DOHH2 (cell line): Measurements from ENCODE around the gene PRR30.

Experiments
- H3F3A ChIP-seq: fragments of 200-600 bp; sonication (generic), shearing (Covaris generic); 2 replicates; pipeline ENCODE4 v1.6.0; 2016; ENCODE audit warnings: antibody characterized with exemption, mild to moderate bottlenecking; ENCODE audit not compliant: control insufficient read depth, insufficient read depth
- H3K27ac ChIP-seq: fragments of 200-600 bp; sonication (generic); 2 replicates; pipeline ENCODE4 v1.5.1; 2014; ENCODE audit warnings: low read depth, mild to moderate bottlenecking, low read length, moderate library complexity
- H3K27me3 ChIP-seq: fragments of 200-600 bp; sonication (generic); 2 replicates; pipeline ENCODE4 v1.6.1; 2014; ENCODE audit warnings: mild to moderate bottlenecking, low read length, mixed read lengths; ENCODE audit not compliant: control insufficient read depth
- H3K36me3 ChIP-seq: fragments of 200-600 bp; sonication (generic); 2 replicates; pipeline ENCODE4 v1.6.1; 2014; ENCODE audit warnings: mild to moderate bottlenecking, low read length, moderate library complexity, mixed read lengths; ENCODE audit not compliant: control insufficient read depth
- H3K4me1 ChIP-seq: fragments of 200-600 bp; sonication (generic); 2 replicates; pipeline ENCODE4 v1.6.1; 2014; ENCODE audit warnings: mild to moderate bottlenecking, low read length, mixed read lengths; ENCODE audit not compliant: control insufficient read depth
- H3K4me2 ChIP-seq: fragments of 200-600 bp; sonication (generic); 2 replicates; pipeline ENCODE4 v1.6.0; 2014; ENCODE audit warnings: mild to moderate bottlenecking, low read length, moderate library complexity
- H3K4me3 ChIP-seq: fragments of 200-600 bp; sonication (generic); 2 replicates; pipeline ENCODE4 v1.5.1; 2014; ENCODE audit warnings: mild to moderate bottlenecking, low read length, mixed read lengths
- H3K79me2 ChIP-seq: fragments of 200-600 bp; sonication (generic); 2 replicates; pipeline ENCODE4 v1.6.1; 2014; ENCODE audit warnings: mild to moderate bottlenecking, low read length, mixed read lengths; ENCODE audit not compliant: control insufficient read depth
- H3K9me2 ChIP-seq: fragments of 200-600 bp; sonication (generic); replicated peaks from 2 replicates; pipeline ENCODE4 v1.6.1; 2014; ENCODE audit warnings: mild to moderate bottlenecking, low read length, mixed read lengths; ENCODE audit not compliant: control insufficient read depth
- H3K9me3 ChIP-seq: fragments of 200-600 bp; sonication (generic); 2 replicates; pipeline ENCODE4 v1.6.1; 2014; ENCODE audit warnings: antibody characterized with exemption, low read length, mixed read lengths; ENCODE audit not compliant: control insufficient read depth, insufficient read depth
- H4K20me1 ChIP-seq: fragments of 200-600 bp; sonication (generic); 2 replicates; pipeline ENCODE4 v1.6.0; 2014; ENCODE audit warnings: low read depth, mild to moderate bottlenecking, antibody characterized with exemption, low read length, moderate library complexity; ENCODE audit not compliant: control insufficient read depth, insufficient read depth
- CTCF ChIP-seq: fragments of 200-600 bp; sonication (generic); IDR thresholded peaks from one replicate; pipeline ENCODE4 v1.5.1; 2014; ENCODE audit warnings: antibody characterized with exemption, mild to moderate bottlenecking, low read depth, low read length; ENCODE audit not compliant: poor library complexity, severe bottlenecking
- EZH2phosphoT487 ChIP-seq: fragments of 200-600 bp; sonication (generic); IDR thresholded peaks from 2 replicates; pipeline ENCODE4 v1.6.1; 2017; ENCODE audit warnings: borderline replicate concordance, mild to moderate bottlenecking, antibody characterized with exemption, low read length, moderate library complexity, mixed read lengths

PRR30 gene

GRCh38 chr2:27150639-27151230, 11.5 kb upstream of the PRR30 start:
- no peaks in the 10 kb centered on the region for H3F3A ChIP-seq
- TF ChIP-seq CTCF (no peak), EZH2phosphoT487 (no peak)
- no peak overlapping the region for H3K27ac ChIP-seq
- H3K27me3 ChIP-seq: peaks cover under 1% of the 10 kb centered on the region; the same call in 1 of the 2 replicates
- H3K9me2 ChIP-seq: no peaks in the 10 kb centered on the region
- H3K4me3 ChIP-seq: no peak overlapping the region
- H3K4me1 ChIP-seq: no peaks in the 10 kb centered on the region
- H3K36me3 ChIP-seq: no peaks in the 10 kb centered on the region
- no peaks in the 10 kb centered on the region for H4K20me1 ChIP-seq
- no peaks in the 10 kb centered on the region for H3K9me3 ChIP-seq
- no peaks in the 10 kb centered on the region for H3K79me2 ChIP-seq
- no peak overlapping the region for H3K4me2 ChIP-seq

GRCh38 chr2:27149570-27150405, 10.6 kb upstream of the PRR30 start:
- Histone ChIP-seq H3K9me3 (no peaks in the 10 kb centered on the region), H3K27me3 (peaks cover 4% of the 10 kb centered on the region; the same call in 1 of the 2 replicates), H3K27ac (no peak overlapping the region), H3K4me3 (no peak overlapping the region), H4K20me1 (no peaks in the 10 kb centered on the region), H3K36me3 (no peaks in the 10 kb centered on the region), H3K4me2 (no peak overlapping the region), H3F3A (no peaks in the 10 kb centered on the region), H3K9me2 (no peaks in the 10 kb centered on the region), H3K4me1 (no peaks in the 10 kb centered on the region), H3K79me2 (no peaks in the 10 kb centered on the region)
- TF ChIP-seq CTCF (no peak), EZH2phosphoT487 (no peak)

GRCh38 chr2:27148801-27149439, 9.7 kb upstream of the PRR30 start, which contains the start of gene TCF23:
Gene TCF23, plus strand, starts transcription at chr2:27149004. Its CDS starts 130 bp downstream, at chr2:27149134.
- Histone ChIP-seq H3F3A (no peaks in the 10 kb centered on the region), H4K20me1 (no peaks in the 10 kb centered on the region), H3K9me2 (no peaks in the 10 kb centered on the region), H3K9me3 (no peaks in the 10 kb centered on the region), H3K4me3 (no peak within 1 kb of the TSS), H3K27me3 (peaks cover 4% of the 10 kb centered on the region; the same call in 1 of the 2 replicates), H3K4me2 (no peak within 1 kb of the TSS), H3K27ac (no peak within 1 kb of the TSS), H3K4me1 (no peaks in the 10 kb centered on the region), H3K36me3 (no peaks in the 10 kb centered on the region), H3K79me2 (no peaks in the 10 kb centered on the region)
- TF ChIP-seq EZH2phosphoT487 (no peak), CTCF (no peak)
